ENCODE data around the gene ACSF3.

- TF ChIP-seq, protein P1, sequence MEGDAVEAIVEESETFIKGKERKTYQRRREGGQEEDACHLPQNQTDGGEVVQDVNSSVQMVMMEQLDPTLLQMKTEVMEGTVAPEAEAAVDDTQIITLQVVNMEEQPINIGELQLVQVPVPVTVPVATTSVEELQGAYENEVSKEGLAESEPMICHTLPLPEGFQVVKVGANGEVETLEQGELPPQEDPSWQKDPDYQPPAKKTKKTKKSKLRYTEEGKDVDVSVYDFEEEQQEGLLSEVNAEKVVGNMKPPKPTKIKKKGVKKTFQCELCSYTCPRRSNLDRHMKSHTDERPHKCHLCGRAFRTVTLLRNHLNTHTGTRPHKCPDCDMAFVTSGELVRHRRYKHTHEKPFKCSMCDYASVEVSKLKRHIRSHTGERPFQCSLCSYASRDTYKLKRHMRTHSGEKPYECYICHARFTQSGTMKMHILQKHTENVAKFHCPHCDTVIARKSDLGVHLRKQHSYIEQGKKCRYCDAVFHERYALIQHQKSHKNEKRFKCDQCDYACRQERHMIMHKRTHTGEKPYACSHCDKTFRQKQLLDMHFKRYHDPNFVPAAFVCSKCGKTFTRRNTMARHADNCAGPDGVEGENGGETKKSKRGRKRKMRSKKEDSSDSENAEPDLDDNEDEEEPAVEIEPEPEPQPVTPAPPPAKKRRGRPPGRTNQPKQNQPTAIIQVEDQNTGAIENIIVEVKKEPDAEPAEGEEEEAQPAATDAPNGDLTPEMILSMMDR (IDR thresholded peaks at IDR 0.05), result no peak
- TF ChIP-seq POLR2AphosphoS5 (IDR thresholded peaks at IDR 0.05; ENCODE audit: low read depth, low read length) (no peak), SIN3A (IDR thresholded peaks at IDR 0.05; ENCODE audit: borderline replicate concordance, insufficient read depth, low read depth, low read length) (no peak), REST (IDR thresholded peaks at IDR 0.05; ENCODE audit: insufficient read depth in 1 of 2, low read depth in 2 of 2, low read length in 1 of 2) (no peak)
Observed at GRCh38 chr16:89142474-89143195, 49.0 kb downstream of the ACSF3 start.

All from Panc1 (cell line).